Measurements from ENCODE around the gene SMAD3.

Gene SMAD3

DNA sequence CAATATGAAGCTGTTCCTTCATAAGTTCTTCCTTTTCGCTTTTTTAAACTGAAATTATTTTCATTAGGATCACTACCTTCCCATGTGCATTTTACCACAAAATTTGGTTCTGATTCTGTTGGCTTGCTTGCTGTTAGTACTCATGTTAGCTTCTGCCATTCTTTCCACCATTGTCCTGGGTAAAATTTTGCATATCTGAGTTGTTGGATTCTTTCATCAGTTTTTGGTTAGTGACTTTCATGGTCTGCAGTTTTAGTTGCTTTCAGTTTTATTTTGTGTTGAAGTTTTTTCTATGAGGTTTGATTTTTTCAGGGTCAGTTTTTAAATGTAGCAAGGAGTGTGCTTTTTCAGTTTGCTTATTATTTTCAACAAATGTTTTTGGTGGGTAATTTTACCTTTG lies 71.9 kb downstream of the SMAD3 start:
- TF ChIP-seq, protein P1, sequence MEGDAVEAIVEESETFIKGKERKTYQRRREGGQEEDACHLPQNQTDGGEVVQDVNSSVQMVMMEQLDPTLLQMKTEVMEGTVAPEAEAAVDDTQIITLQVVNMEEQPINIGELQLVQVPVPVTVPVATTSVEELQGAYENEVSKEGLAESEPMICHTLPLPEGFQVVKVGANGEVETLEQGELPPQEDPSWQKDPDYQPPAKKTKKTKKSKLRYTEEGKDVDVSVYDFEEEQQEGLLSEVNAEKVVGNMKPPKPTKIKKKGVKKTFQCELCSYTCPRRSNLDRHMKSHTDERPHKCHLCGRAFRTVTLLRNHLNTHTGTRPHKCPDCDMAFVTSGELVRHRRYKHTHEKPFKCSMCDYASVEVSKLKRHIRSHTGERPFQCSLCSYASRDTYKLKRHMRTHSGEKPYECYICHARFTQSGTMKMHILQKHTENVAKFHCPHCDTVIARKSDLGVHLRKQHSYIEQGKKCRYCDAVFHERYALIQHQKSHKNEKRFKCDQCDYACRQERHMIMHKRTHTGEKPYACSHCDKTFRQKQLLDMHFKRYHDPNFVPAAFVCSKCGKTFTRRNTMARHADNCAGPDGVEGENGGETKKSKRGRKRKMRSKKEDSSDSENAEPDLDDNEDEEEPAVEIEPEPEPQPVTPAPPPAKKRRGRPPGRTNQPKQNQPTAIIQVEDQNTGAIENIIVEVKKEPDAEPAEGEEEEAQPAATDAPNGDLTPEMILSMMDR (IDR thresholded peaks at IDR 0.05; ENCODE audit: borderline replicate concordance, extremely low read depth, low read length, poor library complexity, severe bottlenecking): no peak
- TF ChIP-seq EZH2 (IDR thresholded peaks at IDR 0.05; ENCODE audit: borderline replicate concordance, low read depth, low read length, severe bottlenecking): no peak
- Histone ChIP-seq H3K9me3 (ENCODE audit: insufficient read depth, low read length, severe bottlenecking) (no peaks in the 10 kb centered on the region), H3K4me2 (ENCODE audit: insufficient read depth, low read length) (no peak overlapping the region), H3K27me3 (ENCODE audit: insufficient read depth, low read length, poor library complexity) (peaks cover 10% of the 10 kb centered on the region), H3K79me2 (ENCODE audit: insufficient read depth, low read length) (no peaks in the 10 kb centered on the region), H3K4me1 (ENCODE audit: insufficient read depth, low read length) (no peaks in the 10 kb centered on the region), H4K20me1 (ENCODE audit: insufficient read depth, low read length) (no peaks in the 10 kb centered on the region), H3K4me3 (ENCODE audit: low read depth in 1 of 2, low read length in 2 of 2) (no peak overlapping the region), H3K27ac (ENCODE audit: low read length) (no peak overlapping the region), H3K9ac (ENCODE audit: low read depth, low read length) (no peak overlapping the region), H3K36me3 (ENCODE audit: insufficient read depth, low read length) (no peaks in the 10 kb centered on the region), H2AFZ (ENCODE audit: low read depth, low read length) (no peak overlapping the region)
- ATAC-seq (ENCODE audit: insufficient read depth, low read depth): no peak
- no peak for DNase-seq

- DNase-seq (no peak), ATAC-seq (ENCODE audit: insufficient read depth, low read depth) (no peak)
- no peaks in the 10 kb centered on the region for H3K9me3 ChIP-seq (ENCODE audit: insufficient read depth, low read length, severe bottlenecking)
- H3K27ac ChIP-seq (ENCODE audit: low read length): no peak overlapping the region
- no peak for TF ChIP-seq EZH2 (IDR thresholded peaks at IDR 0.05; ENCODE audit: borderline replicate concordance, low read depth, low read length, severe bottlenecking)
- TF ChIP-seq, protein P1 (IDR thresholded peaks at IDR 0.05; ENCODE audit: borderline replicate concordance, extremely low read depth, low read length, poor library complexity, severe bottlenecking): no peak
- H3K9ac ChIP-seq (ENCODE audit: low read depth, low read length): no peak overlapping the region
- H3K4me3 ChIP-seq (ENCODE audit: low read depth in 1 of 2, low read length in 2 of 2): no peak overlapping the region
- peaks cover 10% of the 10 kb centered on the region for H3K27me3 ChIP-seq (ENCODE audit: insufficient read depth, low read length, poor library complexity)
- H3K79me2 ChIP-seq (ENCODE audit: insufficient read depth, low read length): no peaks in the 10 kb centered on the region
- H4K20me1 ChIP-seq (ENCODE audit: insufficient read depth, low read length): no peaks in the 10 kb centered on the region
- no peak overlapping the region for H3K4me2 ChIP-seq (ENCODE audit: insufficient read depth, low read length)
- no peak overlapping the region for H2AFZ ChIP-seq (ENCODE audit: low read depth, low read length)
- no peaks in the 10 kb centered on the region for H3K36me3 ChIP-seq (ENCODE audit: insufficient read depth, low read length)
- no peaks in the 10 kb centered on the region for H3K4me1 ChIP-seq (ENCODE audit: insufficient read depth, low read length)
These were observed 72.8 kb downstream of the SMAD3 start for GRCh38 chr15:67137951-67138848.

GRCh38 chr15:67138891-67139855 lies 73.8 kb downstream of the SMAD3 start:
- H3K9ac ChIP-seq (ENCODE audit: low read depth, low read length): no peak overlapping the region
- H3K79me2 ChIP-seq (ENCODE audit: insufficient read depth, low read length): no peaks in the 10 kb centered on the region
- ATAC-seq (ENCODE audit: insufficient read depth, low read depth) (no peak), DNase-seq (no peak)
- H3K4me2 ChIP-seq (ENCODE audit: insufficient read depth, low read length): no peak overlapping the region
- TF ChIP-seq, protein P1 (IDR thresholded peaks at IDR 0.05; ENCODE audit: borderline replicate concordance, extremely low read depth, low read length, poor library complexity, severe bottlenecking): no peak
- TF ChIP-seq EZH2 (IDR thresholded peaks at IDR 0.05; ENCODE audit: borderline replicate concordance, low read depth, low read length, severe bottlenecking): no peak
- H3K27ac ChIP-seq (ENCODE audit: low read length): no peak overlapping the region
- no peak overlapping the region for H3K4me3 ChIP-seq (ENCODE audit: low read depth in 1 of 2, low read length in 2 of 2)
- no peak overlapping the region for H2AFZ ChIP-seq (ENCODE audit: low read depth, low read length)
- H3K9me3 ChIP-seq (ENCODE audit: insufficient read depth, low read length, severe bottlenecking): no peaks in the 10 kb centered on the region
- no peaks in the 10 kb centered on the region for H3K4me1 ChIP-seq (ENCODE audit: insufficient read depth, low read length)
- H3K36me3 ChIP-seq (ENCODE audit: insufficient read depth, low read length): no peaks in the 10 kb centered on the region
- H3K27me3 ChIP-seq (ENCODE audit: insufficient read depth, low read length, poor library complexity): peaks cover 6% of the 10 kb centered on the region
- H4K20me1 ChIP-seq (ENCODE audit: insufficient read depth, low read length): no peaks in the 10 kb centered on the region
